Mesodermal cell (in vitro differentiated cells): Measurements from ENCODE around the gene RBP3.

Experiments
- H3K27ac ChIP-seq: 2 replicates; pipeline ENCODE4 v1.7.0; 2013; ENCODE audit warnings: mild to moderate bottlenecking, low read depth, low read length, moderate library complexity; ENCODE audit not compliant: severe bottlenecking
- H3K36me3 ChIP-seq: 2 replicates; pipeline ENCODE4 v1.7.1; 2013; ENCODE audit warnings: mild to moderate bottlenecking, low read length, moderate library complexity; ENCODE audit not compliant: control insufficient read depth, insufficient read depth
- H3K4me1 ChIP-seq: one replicate; pipeline ENCODE4 v1.7.1; 2013; ENCODE audit warnings: mild to moderate bottlenecking, low read length; ENCODE audit not compliant: insufficient read depth, control insufficient read depth, poor library complexity, severe bottlenecking
- H3K4me3 ChIP-seq: 2 replicates; pipeline ENCODE4 v1.7.0; 2013; ENCODE audit warnings: low read length, control low read depth, mild to moderate bottlenecking; ENCODE audit not compliant: insufficient read depth, poor library complexity, severe bottlenecking; ENCODE audit errors: extremely low read depth
- H3K9me3 ChIP-seq: 2 replicates; pipeline ENCODE4 v1.7.1; 2013; ENCODE audit warnings: mild to moderate bottlenecking, low read length, moderate library complexity; ENCODE audit not compliant: control insufficient read depth
- WGBS, 2 experiments: methylation state at CpG; one replicate each; pipeline ENCODE4 v1.1.5; 2013; ENCODE audit warnings: missing lambda C conversion rate in 2 of 2; ENCODE audit not compliant: insufficient coverage in 2 of 2; 5-methylcytosine and 5-hydroxymethylcytosine counted together

Gene RBP3

GRCh38 chr10:47402641-47403301, 54.6 kb downstream of the RBP3 start:
- WGBS, 2 experiments, result 21 to 27% methylated on average over 4 of the region's 4 CpGs
- Histone ChIP-seq H3K36me3 (no peaks in the 10 kb centered on the region), H3K27ac (peak overlapping the region; percentile 93), H3K9me3 (no peaks in the 10 kb centered on the region), H3K4me1 (peaks cover 34% of the 10 kb centered on the region), H3K4me3 (no peak overlapping the region)

GRCh38 chr10:47403446-47404318, 55.5 kb downstream of the RBP3 start:
- H3K27ac ChIP-seq, result peak overlapping the region; percentile 93

GRCh38 chr10:47404446-47404845, 56.3 kb downstream of the RBP3 start:
- peaks cover 34% of the 10 kb centered on the region for H3K4me1 ChIP-seq
- no peaks in the 10 kb centered on the region for H3K9me3 ChIP-seq
- no peak overlapping the region for H3K4me3 ChIP-seq
- WGBS, 2 experiments, result 90 to 93% methylated on average over 6 of the region's 6 CpGs
- no peak overlapping the region for H3K27ac ChIP-seq
- H3K36me3 ChIP-seq, result no peaks in the 10 kb centered on the region

More at GRCh38 chr10:47403446-47404318, 55.5 kb downstream of the RBP3 start:
- no peaks in the 10 kb centered on the region for H3K36me3 ChIP-seq
- peaks cover 34% of the 10 kb centered on the region for H3K4me1 ChIP-seq
- 69 to 71% methylated on average over 2 of the region's 6 CpGs for WGBS, 2 experiments
- no peak overlapping the region for H3K4me3 ChIP-seq
- H3K9me3 ChIP-seq, result no peaks in the 10 kb centered on the region

GRCh38 chr10:47404937-47405336, 56.8 kb downstream of the RBP3 start:
- Histone ChIP-seq H3K27ac (no peak overlapping the region), H3K4me3 (no peak overlapping the region), H3K9me3 (no peaks in the 10 kb centered on the region), H3K4me1 (peaks cover 34% of the 10 kb centered on the region), H3K36me3 (no peaks in the 10 kb centered on the region)
- 85 to 100% methylated on average over 2 of the region's 2 CpGs for WGBS, 2 experiments

GRCh38 chr10:47405857-47406547, 57.8 kb downstream of the RBP3 start:
- no peaks in the 10 kb centered on the region for H3K36me3 ChIP-seq
- H3K4me1 ChIP-seq, result peaks cover 34% of the 10 kb centered on the region
- H3K9me3 ChIP-seq, result no peaks in the 10 kb centered on the region
- 92 to 96% methylated on average over 9 to 10 of the region's 11 CpGs for WGBS, 2 experiments
- H3K4me3 ChIP-seq, result no peak overlapping the region
- H3K27ac ChIP-seq, result no peak overlapping the region

- H3K27ac ChIP-seq, result no peak overlapping the region
- no peak overlapping the region for H3K4me3 ChIP-seq
- H3K9me3 ChIP-seq, result no peaks in the 10 kb centered on the region
- H3K36me3 ChIP-seq, result no peaks in the 10 kb centered on the region
- peaks cover 34% of the 10 kb centered on the region for H3K4me1 ChIP-seq
- WGBS, 2 experiments, result 84 to 87% methylated on average over 2 to 4 of the region's 4 CpGs
Observed at GRCh38 chr10:47406548-47406869, 58.3 kb downstream of the RBP3 start.

GRCh38 chr10:47406870-47407691, 58.9 kb downstream of the RBP3 start:
- no peaks in the 10 kb centered on the region for H3K36me3 ChIP-seq
- WGBS, 2 experiments, result 66 to 81% methylated on average over 4 to 7 of the region's 9 CpGs
- peaks cover 29% of the 10 kb centered on the region for H3K4me1 ChIP-seq
- peak overlapping the region; percentile 41 for H3K27ac ChIP-seq
- H3K4me3 ChIP-seq, result no peak overlapping the region
- no peaks in the 10 kb centered on the region for H3K9me3 ChIP-seq
